ENCODE data around the gene HMCN1. TPM values are rescaled to one million over a fixed set of nuclear protein-coding genes. Genes with fewer than 3 reads are reported as not detected.
"Not testable (repeated sequence)": the region's sequence is repeated elsewhere in the genome, so short reads cannot be mapped to it uniquely, and the experiment has no call there.

The HMCN1 gene
- total RNA-seq, 3 donors from 2014 or later, result 2.0 to 8.6 (median 3.4) TPM

DNA sequence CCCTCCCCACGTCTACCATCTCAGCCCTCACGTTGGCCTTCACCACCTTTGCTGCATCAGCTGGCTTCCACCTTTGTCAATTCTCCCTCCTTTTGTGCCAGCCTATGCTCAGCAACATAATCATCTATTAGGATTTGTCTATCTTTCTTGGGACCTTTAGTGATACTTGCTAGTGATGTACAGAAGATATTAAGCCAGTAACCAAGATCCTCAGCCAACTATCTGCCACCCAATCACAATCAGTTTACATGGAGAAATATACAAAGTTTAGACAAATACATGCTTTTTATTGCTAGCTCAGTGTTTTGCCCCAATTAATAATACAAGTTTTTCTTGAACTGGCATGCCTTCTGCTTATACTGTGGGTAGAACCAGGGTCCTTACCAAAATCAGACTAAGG is 468.6 kb downstream of the HMCN1 start:
- intact Hi-C loops (cut with DNase I, micrococcal nuclease), result no loop called here
- TF ChIP-seq, protein P1, sequence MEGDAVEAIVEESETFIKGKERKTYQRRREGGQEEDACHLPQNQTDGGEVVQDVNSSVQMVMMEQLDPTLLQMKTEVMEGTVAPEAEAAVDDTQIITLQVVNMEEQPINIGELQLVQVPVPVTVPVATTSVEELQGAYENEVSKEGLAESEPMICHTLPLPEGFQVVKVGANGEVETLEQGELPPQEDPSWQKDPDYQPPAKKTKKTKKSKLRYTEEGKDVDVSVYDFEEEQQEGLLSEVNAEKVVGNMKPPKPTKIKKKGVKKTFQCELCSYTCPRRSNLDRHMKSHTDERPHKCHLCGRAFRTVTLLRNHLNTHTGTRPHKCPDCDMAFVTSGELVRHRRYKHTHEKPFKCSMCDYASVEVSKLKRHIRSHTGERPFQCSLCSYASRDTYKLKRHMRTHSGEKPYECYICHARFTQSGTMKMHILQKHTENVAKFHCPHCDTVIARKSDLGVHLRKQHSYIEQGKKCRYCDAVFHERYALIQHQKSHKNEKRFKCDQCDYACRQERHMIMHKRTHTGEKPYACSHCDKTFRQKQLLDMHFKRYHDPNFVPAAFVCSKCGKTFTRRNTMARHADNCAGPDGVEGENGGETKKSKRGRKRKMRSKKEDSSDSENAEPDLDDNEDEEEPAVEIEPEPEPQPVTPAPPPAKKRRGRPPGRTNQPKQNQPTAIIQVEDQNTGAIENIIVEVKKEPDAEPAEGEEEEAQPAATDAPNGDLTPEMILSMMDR (IDR thresholded peaks at IDR 0.05), result no peak
- ATAC-seq, result no peak
- no peaks in the 10 kb centered on the region for H3K9me3 ChIP-seq
- H3K4me1 ChIP-seq (ENCODE audit: low read depth), result no peaks in the 10 kb centered on the region
- no peak overlapping the region for H3K4me3 ChIP-seq
- DNase-seq, result no peak
- H3K36me3 ChIP-seq (ENCODE audit: low read depth), result no peaks in the 10 kb centered on the region

DNA sequence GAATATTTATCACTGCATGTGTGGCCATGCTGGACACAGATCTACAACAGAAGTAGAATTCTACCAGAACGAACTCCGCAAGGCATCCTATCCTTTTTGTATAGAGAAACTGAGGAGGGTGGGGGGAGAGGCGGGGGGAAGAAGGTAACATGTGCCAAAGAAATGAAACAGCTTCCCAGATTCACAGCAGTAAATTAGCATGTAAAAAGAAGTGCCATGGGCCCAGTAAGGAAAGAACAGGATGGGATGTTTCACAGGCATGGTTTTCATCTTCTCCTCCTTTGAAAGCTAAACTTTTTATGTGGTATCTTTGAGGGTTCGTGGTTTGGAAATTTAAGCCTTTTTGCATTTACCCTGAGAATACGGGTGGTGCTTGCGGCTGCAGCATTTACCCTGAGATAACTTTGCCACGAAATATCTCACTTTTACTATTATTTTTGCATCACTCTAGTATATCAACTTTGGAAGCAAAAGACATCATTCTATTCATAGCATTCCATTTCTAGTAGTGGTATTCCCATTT is 471.9 kb downstream of the HMCN1 start:
- TF ChIP-seq, protein P1 (IDR thresholded peaks at IDR 0.05), result no peak
- Histone ChIP-seq H3K9me3 (no peaks in the 10 kb centered on the region), H3K4me3 (no peak overlapping the region), H3K4me1 (ENCODE audit: low read depth) (no peaks in the 10 kb centered on the region), H3K36me3 (ENCODE audit: low read depth) (no peaks in the 10 kb centered on the region)
- no peak for DNase-seq
- intact Hi-C loops (cut with DNase I, micrococcal nuclease), result no loop called here
- ATAC-seq, result no peak

DNA sequence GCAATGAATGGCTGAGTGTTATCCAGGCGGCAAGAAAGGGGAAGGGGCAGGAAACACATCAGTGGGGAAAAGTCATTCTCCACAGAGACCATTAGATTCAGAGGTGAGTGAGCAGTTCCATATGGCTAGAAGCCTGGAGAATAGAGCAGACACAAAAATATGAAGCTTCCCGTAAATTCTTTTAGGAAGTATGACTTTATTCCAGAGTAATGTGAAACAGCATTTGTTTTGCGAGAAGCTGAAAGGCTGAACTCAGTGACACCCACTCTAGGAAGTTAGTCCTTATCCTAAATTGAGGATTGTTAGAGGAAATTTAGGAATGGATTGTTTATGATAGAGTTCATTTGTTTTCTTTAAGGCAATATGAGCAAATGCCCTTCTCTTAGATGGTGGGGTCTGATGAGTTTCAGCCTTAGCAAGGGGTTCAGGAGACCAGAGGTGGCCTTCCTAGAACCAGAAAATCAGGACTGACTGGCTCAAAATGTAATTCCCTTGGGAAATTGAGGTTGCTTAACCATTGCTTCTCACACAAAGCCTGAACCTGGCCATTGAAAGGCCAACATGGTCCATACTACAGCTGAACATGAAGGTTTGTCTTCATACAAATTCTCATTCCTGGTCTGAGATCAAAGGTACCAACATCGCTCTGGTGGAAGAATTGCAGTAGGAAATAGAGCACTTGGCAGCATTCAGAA is 473.3 kb downstream of the HMCN1 start:
- intact Hi-C loops (cut with DNase I, micrococcal nuclease), result no loop called here
- Histone ChIP-seq H3K4me1 (ENCODE audit: low read depth) (no peaks in the 10 kb centered on the region), H3K9me3 (no peaks in the 10 kb centered on the region), H3K4me3 (no peak overlapping the region), H3K36me3 (ENCODE audit: low read depth) (no peaks in the 10 kb centered on the region)
- TF ChIP-seq, protein P1 (IDR thresholded peaks at IDR 0.05), result no peak
- DNase-seq (no peak), ATAC-seq (no peak)

DNA sequence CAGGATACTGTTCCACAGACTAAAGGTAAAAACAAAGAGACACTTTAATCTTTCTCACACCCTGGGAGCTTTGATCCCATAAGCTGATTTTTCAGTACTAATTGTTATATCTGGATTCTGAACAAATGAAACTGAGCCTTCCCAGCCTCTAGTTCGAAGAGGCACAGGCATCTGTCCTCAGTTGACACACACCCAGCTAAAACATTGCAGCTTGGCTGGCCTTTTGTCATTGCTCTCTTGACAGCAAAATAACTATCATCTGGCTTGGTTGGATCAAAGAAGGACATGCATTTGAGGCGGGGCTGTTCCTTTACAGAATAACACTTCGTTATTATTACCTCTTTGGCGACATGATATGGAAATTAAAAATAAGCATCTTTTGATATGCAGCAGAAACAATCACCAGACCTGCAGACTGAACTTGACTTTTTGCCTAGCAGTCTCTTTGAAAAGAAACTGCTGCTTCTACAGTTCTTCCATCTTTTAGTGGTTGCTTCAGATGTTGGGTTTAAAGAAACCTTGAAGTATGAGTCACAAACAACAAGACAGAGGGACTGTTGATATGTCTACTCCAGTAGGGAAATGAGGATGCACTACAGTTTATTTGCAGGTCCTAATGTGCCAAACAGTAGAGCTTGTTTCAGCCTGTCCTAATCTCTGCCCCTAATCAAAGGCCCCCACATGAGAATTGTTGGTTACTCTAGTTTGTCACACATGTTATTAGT is 474.4 kb downstream of the HMCN1 start:
- no peaks in the 10 kb centered on the region for H3K36me3 ChIP-seq (ENCODE audit: low read depth)
- no peaks in the 10 kb centered on the region for H3K4me1 ChIP-seq (ENCODE audit: low read depth)
- no peaks in the 10 kb centered on the region for H3K9me3 ChIP-seq
- DNase-seq (no peak), ATAC-seq (no peak)
- no peak overlapping the region for H3K4me3 ChIP-seq
- TF ChIP-seq, protein P1 (IDR thresholded peaks at IDR 0.05), result no peak
- intact Hi-C loops (cut with DNase I, micrococcal nuclease), result no loop called here

DNA sequence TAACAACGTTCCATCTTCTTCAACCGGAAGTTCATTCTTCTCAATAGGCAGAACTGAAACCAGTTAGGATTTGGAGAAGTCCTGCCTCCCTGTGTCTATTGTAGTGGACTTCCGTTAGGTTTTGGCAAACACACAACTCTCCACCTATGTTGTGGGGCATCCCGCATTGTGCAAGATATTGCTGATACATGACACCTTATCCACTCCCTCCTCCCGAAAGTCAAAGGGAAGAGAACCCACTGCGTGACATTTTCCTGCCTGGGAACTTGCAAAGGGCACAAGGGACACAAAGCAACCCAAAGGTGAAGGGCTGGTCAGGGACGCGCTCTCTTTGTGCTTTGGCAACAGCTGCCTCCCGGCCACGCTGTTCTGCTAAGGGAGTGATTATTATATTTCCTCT is 476.1 kb downstream of the HMCN1 start:
- Histone ChIP-seq H3K36me3 (ENCODE audit: low read depth) (no peaks in the 10 kb centered on the region), H3K9me3 (no peaks in the 10 kb centered on the region), H3K4me3 (no peak overlapping the region), H3K4me1 (ENCODE audit: low read depth) (no peaks in the 10 kb centered on the region)
- intact Hi-C loops (cut with DNase I, micrococcal nuclease), result loop anchor here in 1 of 2 donors (10.0 kb wide), 1 partner anchor 485 kb away; no protein-coding TSS in a partner anchor
- DNase-seq (no peak), ATAC-seq (no peak)
- TF ChIP-seq, protein P1 (IDR thresholded peaks at IDR 0.05), result no peak

DNA sequence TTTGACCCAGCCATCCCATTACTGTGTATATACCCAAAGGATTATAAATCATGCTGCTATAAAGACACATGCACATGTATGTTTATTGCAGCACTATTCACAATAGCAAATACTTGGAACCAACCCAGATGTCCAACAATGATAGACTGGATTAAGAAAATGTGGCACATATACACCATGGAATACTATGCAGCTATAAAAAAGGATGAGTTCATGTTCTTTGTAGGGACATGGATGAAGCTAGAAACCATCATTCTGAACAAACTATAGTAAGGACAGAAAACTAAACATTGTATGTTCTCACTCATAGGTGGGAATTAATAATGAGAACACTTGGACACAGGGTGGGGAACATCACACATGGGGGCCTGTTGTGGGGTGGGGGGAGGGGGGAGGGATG is 477.4 kb downstream of the HMCN1 start:
- H3K9me3 ChIP-seq; H3K36me3 ChIP-seq (ENCODE audit: low read depth); H3K4me3 ChIP-seq; H3K4me1 ChIP-seq (ENCODE audit: low read depth); ATAC-seq; DNase-seq: not testable (repeated sequence)
- intact Hi-C loops (cut with DNase I, micrococcal nuclease), result loop anchor here in 1 of 2 donors (10.0 kb wide), 1 partner anchor 487 kb away; no protein-coding TSS in a partner anchor

All from mucosa of descending colon (tissue), 3 donors.